ENCODE results near the gene PPRC1.
"Not testable (repeated sequence)": the region's sequence is repeated elsewhere in the genome, so short reads cannot be mapped to it uniquely, and the experiment has no call there.

PPRC1 gene

GRCh38 chr10:102170602-102171001 lies 37.8 kb downstream of the PPRC1 start:
- no peak for DNase-seq
- in situ Hi-C loops (cut with HindIII; ENCODE audit: low pct_ligation_motif_present, low pct_unique_long_range_greater_than_20kb, low sequenced_read_pairs), result no loop called here

GRCh38 chr10:102172288-102172687 lies 39.4 kb downstream of the PPRC1 start:
- in situ Hi-C loops (cut with HindIII; ENCODE audit: low pct_ligation_motif_present, low pct_unique_long_range_greater_than_20kb, low sequenced_read_pairs), result no loop called here
- no peak for DNase-seq

DNA sequence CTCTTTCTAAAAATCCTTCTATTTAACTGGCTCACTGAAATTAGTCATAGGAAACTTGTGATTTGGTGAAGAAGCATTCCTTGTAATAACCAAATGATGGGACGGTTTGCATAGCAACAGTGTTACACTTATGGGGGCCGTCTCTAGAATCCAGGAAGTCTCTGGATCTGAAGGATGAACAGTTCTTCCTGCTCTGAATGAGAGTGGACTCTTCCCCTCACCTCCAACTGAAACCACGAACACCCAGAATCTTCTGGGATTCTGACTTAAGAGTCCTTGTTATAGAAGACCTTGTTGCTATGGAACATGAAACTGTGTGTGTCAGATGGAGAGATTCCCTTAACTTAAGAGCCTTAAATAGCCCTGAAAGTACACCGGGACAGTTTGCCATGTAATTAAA lies 42.6 kb downstream of the PPRC1 start:
- DNase-seq, result no peak
- in situ Hi-C loops (cut with HindIII; ENCODE audit: low pct_ligation_motif_present, low pct_unique_long_range_greater_than_20kb, low sequenced_read_pairs), result no loop called here

- in situ Hi-C loops (cut with HindIII; ENCODE audit: low pct_ligation_motif_present, low pct_unique_long_range_greater_than_20kb, low sequenced_read_pairs), result no loop called here
- DNase-seq, result no peak
These were observed 51.8 kb downstream of the PPRC1 start for GRCh38 chr10:102184606-102185005.

DNA sequence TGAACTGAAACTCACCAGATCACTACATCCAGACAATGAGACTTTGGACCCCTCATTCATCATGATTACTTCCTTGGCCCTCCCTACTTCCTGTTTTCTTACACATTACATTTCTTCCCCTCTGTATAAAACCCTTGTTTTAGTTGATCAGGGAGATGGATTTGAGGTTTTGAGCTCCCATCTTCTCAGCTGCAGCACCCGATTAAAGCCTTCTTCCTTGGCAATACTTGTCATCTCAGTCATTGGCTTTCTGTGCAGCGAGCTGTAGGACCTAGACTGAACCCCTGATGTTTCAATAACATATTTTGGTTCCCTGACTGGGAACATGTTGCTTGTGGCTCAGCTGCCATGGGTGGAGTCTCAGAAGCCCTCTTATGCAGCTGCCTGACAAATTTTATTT lies 52.4 kb downstream of the PPRC1 start:
- in situ Hi-C loops (cut with HindIII; ENCODE audit: low pct_ligation_motif_present, low pct_unique_long_range_greater_than_20kb, low sequenced_read_pairs), result no loop called here
- DNase-seq, result no peak

DNA sequence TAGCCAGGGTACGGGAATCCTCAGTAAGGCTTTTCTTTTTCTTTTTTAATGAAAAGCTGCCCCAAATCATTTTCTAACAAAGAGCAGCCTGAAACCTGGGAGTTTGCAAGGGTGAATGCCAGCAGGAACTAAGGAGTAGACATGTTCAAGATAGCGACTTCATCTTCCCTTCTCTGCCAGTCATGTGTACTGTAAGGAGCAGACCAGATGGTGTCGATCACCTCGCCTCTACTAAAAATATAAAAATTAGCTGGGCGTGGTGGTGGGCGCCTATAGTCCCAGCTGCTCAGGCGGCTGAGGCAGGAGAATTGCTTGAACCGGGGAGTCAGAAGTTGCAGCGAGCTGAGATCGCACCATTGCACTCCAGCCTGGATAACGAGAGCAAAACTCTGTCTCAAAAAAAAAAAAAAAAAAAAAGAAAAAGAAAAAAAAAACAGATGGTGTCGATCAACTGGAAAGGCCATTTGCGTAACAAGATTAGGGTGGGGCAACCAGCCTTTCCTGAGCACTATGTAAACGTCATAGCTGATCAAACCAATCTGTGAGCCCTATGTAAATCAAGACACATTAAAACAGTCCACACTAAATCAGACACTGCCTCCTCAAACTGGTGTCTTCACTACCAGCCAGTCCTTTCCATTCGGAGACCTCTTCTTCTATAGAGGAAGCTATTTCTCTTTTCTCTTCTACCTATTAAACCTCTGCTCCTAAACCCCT lies 53.1 kb downstream of the PPRC1 start:
- in situ Hi-C loops (cut with HindIII; ENCODE audit: low pct_ligation_motif_present, low pct_unique_long_range_greater_than_20kb, low sequenced_read_pairs), result no loop called here
- no peak for DNase-seq

DNA sequence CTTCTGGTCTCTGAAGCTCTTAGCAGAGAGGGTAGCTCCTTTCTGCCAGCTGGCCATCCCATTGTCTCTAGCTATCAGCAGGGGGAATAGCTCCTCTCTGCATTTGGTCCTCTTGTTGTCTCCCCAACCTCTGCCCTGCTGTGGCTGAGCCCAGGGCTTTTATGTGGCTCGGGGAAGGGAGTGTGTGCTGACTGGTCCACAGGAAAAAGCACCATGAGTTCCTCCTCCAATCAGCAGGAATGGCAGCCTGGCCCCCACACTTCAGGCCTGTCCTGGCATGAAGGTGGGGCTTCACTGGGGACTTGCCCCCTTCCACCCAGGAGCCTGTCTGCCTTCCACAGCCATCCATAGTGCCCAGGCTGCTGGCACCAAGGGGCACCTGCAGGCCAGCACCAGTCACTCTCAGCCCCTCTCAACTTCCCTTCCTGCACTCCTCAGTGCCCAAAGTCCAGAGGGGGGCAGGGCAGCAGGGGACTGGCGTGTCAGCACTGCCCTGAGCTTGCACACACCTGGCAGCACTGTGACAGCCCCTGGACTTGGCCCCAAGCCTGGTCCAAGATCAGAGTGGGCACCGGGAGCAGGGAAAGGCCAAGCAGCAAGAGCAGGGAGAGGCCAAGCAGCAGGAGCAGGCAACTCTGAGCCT lies 55.6 kb downstream of the PPRC1 start:
- no peak for DNase-seq
- in situ Hi-C loops (cut with HindIII; ENCODE audit: low pct_ligation_motif_present, low pct_unique_long_range_greater_than_20kb, low sequenced_read_pairs), result no loop called here

DNA sequence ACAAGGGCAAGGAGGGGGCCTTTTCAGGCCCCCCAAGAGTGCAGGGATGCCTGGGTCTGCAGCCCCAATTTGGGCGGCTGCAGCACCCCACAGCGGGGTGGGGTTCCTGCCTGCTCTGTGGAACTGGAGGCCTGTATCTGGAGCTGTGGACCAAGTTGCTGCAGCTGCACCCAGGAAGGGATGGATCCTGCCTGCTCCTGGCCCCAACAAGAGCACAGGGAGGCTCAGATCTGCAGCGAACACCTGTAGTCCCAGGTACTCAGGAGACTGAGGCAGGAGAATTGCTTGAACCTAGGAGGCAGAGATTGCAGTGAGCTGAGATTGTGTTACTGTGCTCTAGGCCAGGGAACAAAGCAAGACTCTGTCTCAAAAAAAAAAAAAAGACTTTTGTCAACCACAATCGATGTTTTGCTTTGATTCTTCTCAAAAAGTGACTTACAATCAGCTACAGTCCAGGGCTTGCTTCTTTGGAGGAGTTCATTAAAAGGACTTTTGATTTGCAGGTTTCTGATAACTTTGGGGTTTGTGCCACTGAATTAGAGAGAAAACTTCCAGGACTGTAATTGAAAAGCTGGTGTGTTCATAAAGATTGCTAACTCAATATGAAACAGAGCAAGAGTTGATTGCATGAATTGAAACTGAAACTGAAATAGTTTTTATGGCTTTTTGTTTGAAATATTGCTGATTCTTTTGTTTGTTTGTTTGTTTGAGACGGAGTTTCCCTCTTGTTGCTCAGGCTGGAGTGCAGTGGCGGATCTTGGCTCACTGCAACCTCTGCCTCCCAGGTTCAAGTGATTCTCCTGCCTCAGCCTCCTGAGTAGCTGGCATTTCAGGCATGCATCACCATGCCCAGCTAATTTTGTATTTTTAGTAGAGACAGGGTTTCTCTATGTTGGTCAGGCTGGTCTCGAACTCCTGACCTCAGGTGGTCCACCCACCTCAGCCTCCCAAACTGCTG lies 56.4 kb downstream of the PPRC1 start:
- in situ Hi-C loops (cut with HindIII; ENCODE audit: low pct_ligation_motif_present, low pct_unique_long_range_greater_than_20kb, low sequenced_read_pairs); DNase-seq: not testable (repeated sequence)

DNA sequence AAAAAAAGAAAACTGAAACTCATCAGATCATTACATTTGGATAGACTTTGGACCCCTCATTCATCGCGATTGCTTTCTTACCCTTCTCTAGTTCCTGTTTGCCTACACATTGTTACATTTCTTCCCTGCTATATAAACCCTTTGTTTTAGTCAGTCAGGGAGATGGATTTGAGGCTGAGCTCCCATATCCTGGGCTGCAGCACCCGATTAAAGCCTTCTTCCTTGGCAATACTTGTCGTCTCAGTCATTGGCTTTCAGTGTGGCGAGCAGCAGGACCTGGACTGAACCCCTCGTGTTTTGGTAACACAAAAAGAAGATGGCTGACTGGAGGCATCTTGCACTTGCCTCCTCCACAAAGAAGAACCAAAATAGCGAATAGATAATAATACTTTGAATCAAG lies 59.1 kb downstream of the PPRC1 start:
- no peak for DNase-seq
- in situ Hi-C loops (cut with HindIII; ENCODE audit: low pct_ligation_motif_present, low pct_unique_long_range_greater_than_20kb, low sequenced_read_pairs), result no loop called here

DNA sequence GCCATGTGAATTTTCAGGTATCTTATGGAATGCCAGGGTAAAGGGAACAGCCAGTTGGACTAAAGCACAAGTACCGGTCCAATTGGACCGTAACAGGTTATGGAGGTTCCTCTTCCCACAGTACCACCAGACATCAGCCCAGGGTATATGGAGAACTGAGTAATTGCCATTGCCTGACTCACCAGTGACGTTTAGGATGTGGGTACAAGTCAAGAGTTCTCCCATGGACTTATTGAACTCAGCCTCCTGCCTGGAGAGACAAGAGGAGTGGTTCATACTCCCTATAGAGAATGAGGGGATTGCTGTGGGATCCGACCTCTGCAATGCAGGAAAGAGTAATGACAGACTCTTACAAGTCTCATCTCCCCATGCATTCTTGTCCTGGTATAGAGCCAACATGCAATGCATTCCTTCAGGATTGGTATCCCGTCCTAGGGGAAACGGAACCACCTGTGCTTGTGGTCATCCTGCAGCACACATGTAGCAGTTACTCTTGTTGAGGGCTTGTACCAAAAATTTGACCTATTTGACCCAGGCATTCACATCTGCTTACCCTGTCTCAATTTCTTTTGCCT lies 62.5 kb downstream of the PPRC1 start:
- no peak for DNase-seq
- in situ Hi-C loops (cut with HindIII; ENCODE audit: low pct_ligation_motif_present, low pct_unique_long_range_greater_than_20kb, low sequenced_read_pairs), result no loop called here

DNA sequence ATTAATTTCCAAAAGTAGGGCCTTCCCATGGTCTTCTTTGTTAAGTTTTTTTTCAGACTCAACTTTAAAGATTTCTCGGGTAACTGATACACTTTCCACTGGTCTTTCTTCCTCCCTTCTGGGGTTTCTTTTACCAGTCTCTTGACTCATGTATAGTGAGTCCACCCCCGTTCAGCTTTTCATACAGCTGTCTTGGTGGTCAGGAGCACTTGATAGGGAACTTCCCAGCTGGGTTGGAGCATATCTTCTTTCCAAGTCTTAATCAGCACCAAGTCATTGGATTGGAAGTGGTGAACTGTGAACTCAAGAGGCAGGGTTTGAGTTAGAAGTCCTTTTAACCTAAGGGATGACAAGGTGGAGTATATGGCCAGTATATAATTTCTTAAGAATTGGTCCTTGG lies 64.1 kb downstream of the PPRC1 start:
- no peak for DNase-seq
- in situ Hi-C loops (cut with HindIII; ENCODE audit: low pct_ligation_motif_present, low pct_unique_long_range_greater_than_20kb, low sequenced_read_pairs), result no loop called here

GRCh38 chr10:102198027-102198426 lies 65.2 kb downstream of the PPRC1 start:
- in situ Hi-C loops (cut with HindIII; ENCODE audit: low pct_ligation_motif_present, low pct_unique_long_range_greater_than_20kb, low sequenced_read_pairs), result no loop called here

More at GRCh38 chr10:102198027-102198426, 65.2 kb downstream of the PPRC1 start:
- no peak for DNase-seq
